OCI-LY1 (cell line): ENCODE results near the gene ERAP2.

Source experiments
- CTCF ChIP-seq: fragments of 200-600 bp; sonication (generic), shearing (Covaris generic); IDR thresholded peaks from 2 replicates; pipeline ENCODE4 v1.5.1; 2017; ENCODE audit warnings: mild to moderate bottlenecking, antibody characterized with exemption, low read length, moderate library complexity, mixed read lengths
- EZH2 ChIP-seq: fragments of 200-600 bp; sonication (generic), shearing (Covaris generic); IDR thresholded peaks from 2 replicates; pipeline ENCODE4 v1.8.0; 2017; ENCODE audit warnings: borderline replicate concordance, mixed run types, mild to moderate bottlenecking, antibody characterized with exemption, low read length, moderate library complexity, mixed read lengths

DNA sequence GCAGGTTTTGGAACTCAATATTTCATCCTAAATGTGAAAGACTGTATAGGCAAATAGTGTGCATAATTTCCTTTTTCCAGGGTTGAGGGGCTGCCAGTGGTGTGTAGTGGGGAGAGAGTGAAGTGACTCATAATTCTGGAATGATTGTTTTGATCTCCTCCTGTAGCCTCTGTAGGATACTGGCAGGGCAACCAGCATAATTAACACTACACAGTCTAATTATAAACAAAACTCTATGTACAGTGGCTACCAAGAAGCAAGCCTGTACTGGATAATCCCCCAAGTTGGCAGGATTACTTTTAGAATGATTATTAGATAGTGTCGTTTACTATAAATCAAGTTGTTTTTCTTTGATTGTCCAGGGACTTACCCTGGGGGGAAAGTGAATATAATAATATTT, 91.8 kb downstream of the ERAP2 start:
- TF ChIP-seq CTCF = no peak
- TF ChIP-seq EZH2 = no peak
